ENCODE measurements around the gene C11orf87.

- no peak for TF ChIP-seq POLR2A (IDR thresholded peaks at IDR 0.05; ENCODE audit: low read depth)
- no peak for TF ChIP-seq CTCF (IDR thresholded peaks at IDR 0.05)
These were observed 44.0 kb upstream of the C11orf87 start for GRCh38 chr11:109378034-109378433.

Measured in esophagus muscularis mucosa (tissue), 3 donors.